ENCODE data around the gene ARHGAP24. TPM values are rescaled to one million over a fixed set of nuclear protein-coding genes. Genes with fewer than 3 reads are reported as not detected.

Gene ARHGAP24
- total RNA-seq, 2 experiments from 2014 or later, result 0.30 to 0.53 TPM

- intact Hi-C loops (cut with DNase I, micrococcal nuclease), result no loop called here
- H3K27me3 ChIP-seq (ENCODE audit: control insufficient read depth in 1 of 2, insufficient read depth in 2 of 2, low read length in 2 of 2), result no peaks in the 10 kb centered on the region
- ATAC-seq (ENCODE audit: poor library complexity), result no peak
- H3K4me1 ChIP-seq (ENCODE audit: insufficient read depth, low read length), result no peaks in the 10 kb centered on the region
- no peak overlapping the region for H3K4me3 Mint-ChIP-seq
- no peaks in the 10 kb centered on the region for H3K4me1 Mint-ChIP-seq (ENCODE audit: low read depth)
- H3K27ac Mint-ChIP-seq, result no peak overlapping the region
- no peak overlapping the region for H3K27ac ChIP-seq (ENCODE audit: low read depth in 1 of 2, low read length in 2 of 2)
- no peak for TF ChIP-seq CTCF (IDR thresholded peaks at IDR 0.05)
- H3K4me3 ChIP-seq (ENCODE audit: low read length), result no peak overlapping the region
- no peaks in the 10 kb centered on the region for H3K36me3 ChIP-seq (ENCODE audit: insufficient read depth, low read length)
- CTCF ChIA-PET, result no interaction called here
- no peaks in the 10 kb centered on the region for H3K9me3 Mint-ChIP-seq
- POLR2A ChIA-PET, result no interaction called here
- no peaks in the 10 kb centered on the region for H3K36me3 Mint-ChIP-seq (ENCODE audit: low read depth)
- DNase-seq, result no peak
- peaks cover 0 to 8% of the 10 kb centered on the region in 2 experiments for H3K9me3 ChIP-seq (ENCODE audit: control insufficient read depth in 1 of 2, insufficient read depth in 1 of 2, low read length in 2 of 2)
- H3K27me3 Mint-ChIP-seq, result no peaks in the 10 kb centered on the region
Observed at GRCh38 chr4:85509882-85510631, 35.1 kb downstream of the ARHGAP24 start.

GRCh38 chr4:85510632-85510984 is 35.7 kb downstream of the ARHGAP24 start:
- Mint-ChIP-seq H3K9me3 (no peaks in the 10 kb centered on the region), H3K4me1 (ENCODE audit: low read depth) (no peaks in the 10 kb centered on the region), H3K36me3 (ENCODE audit: low read depth) (no peaks in the 10 kb centered on the region), H3K27me3 (no peaks in the 10 kb centered on the region), H3K27ac (no peak overlapping the region), H3K4me3 (no peak overlapping the region)
- no peak for TF ChIP-seq CTCF (IDR thresholded peaks at IDR 0.05)
- Histone ChIP-seq H3K9me3 (ENCODE audit: control insufficient read depth in 1 of 2, insufficient read depth in 1 of 2, low read length in 2 of 2) (peaks cover 0 to 8% of the 10 kb centered on the region in 2 experiments), H3K27ac (ENCODE audit: low read depth in 1 of 2, low read length in 2 of 2) (no peak overlapping the region), H3K27me3 (ENCODE audit: control insufficient read depth in 1 of 2, insufficient read depth in 2 of 2, low read length in 2 of 2) (no peaks in the 10 kb centered on the region), H3K4me3 (ENCODE audit: low read length) (no peak overlapping the region), H3K36me3 (ENCODE audit: insufficient read depth, low read length) (no peaks in the 10 kb centered on the region), H3K4me1 (ENCODE audit: insufficient read depth, low read length) (no peaks in the 10 kb centered on the region)
- ATAC-seq (ENCODE audit: poor library complexity) (no peak), DNase-seq (no peak)
- CTCF ChIA-PET, result no interaction called here
- intact Hi-C loops (cut with DNase I, micrococcal nuclease), result no loop called here
- POLR2A ChIA-PET, result no interaction called here

GRCh38 chr4:85512446-85513205 is 37.7 kb downstream of the ARHGAP24 start:
- Histone ChIP-seq H3K36me3 (ENCODE audit: insufficient read depth, low read length) (no peaks in the 10 kb centered on the region), H3K27me3 (ENCODE audit: control insufficient read depth in 1 of 2, insufficient read depth in 2 of 2, low read length in 2 of 2) (no peaks in the 10 kb centered on the region), H3K9me3 (ENCODE audit: control insufficient read depth in 1 of 2, insufficient read depth in 1 of 2, low read length in 2 of 2) (no peaks in the 10 kb centered on the region), H3K4me3 (ENCODE audit: low read length) (no peak overlapping the region), H3K4me1 (ENCODE audit: insufficient read depth, low read length) (no peaks in the 10 kb centered on the region), H3K27ac (ENCODE audit: low read depth in 1 of 2, low read length in 2 of 2) (no peak overlapping the region)
- H3K27me3 Mint-ChIP-seq, result no peaks in the 10 kb centered on the region
- POLR2A ChIA-PET, result no interaction called here
- H3K36me3 Mint-ChIP-seq (ENCODE audit: low read depth), result no peaks in the 10 kb centered on the region
- no peaks in the 10 kb centered on the region for H3K4me1 Mint-ChIP-seq (ENCODE audit: low read depth)
- DNase-seq (no peak), ATAC-seq (ENCODE audit: poor library complexity) (no peak)
- no peaks in the 10 kb centered on the region for H3K9me3 Mint-ChIP-seq
- TF ChIP-seq CTCF (IDR thresholded peaks at IDR 0.05), result no peak
- H3K27ac Mint-ChIP-seq, result no peak overlapping the region
- CTCF ChIA-PET, result no interaction called here
- intact Hi-C loops (cut with DNase I, micrococcal nuclease), result no loop called here
- H3K4me3 Mint-ChIP-seq, result no peak overlapping the region

Measured in CD4-positive, alpha-beta T cell (primary cell).